OCI-LY7 (cell line): ENCODE measurements around the gene CFAP157.

ENCODE experiments used
- CTCF ChIP-seq: fragments of 200-600 bp; sonication (generic); conservative IDR thresholded peaks from 2 replicates; pipeline ENCODE4 v1.5.1; 2014; ENCODE audit warnings: mild to moderate bottlenecking, antibody characterized with exemption, low read length, moderate library complexity, mixed read lengths
- EZH2phosphoT487 ChIP-seq: fragments of 200-600 bp; sonication (generic); IDR thresholded peaks from 2 replicates; pipeline ENCODE4 v1.6.1; 2018; ENCODE audit warnings: low read depth, borderline replicate concordance, mild to moderate bottlenecking, mixed run types, antibody characterized with exemption, low read length, moderate library complexity, mixed read lengths

GRCh38 chr9:127676638-127677037, 30.1 kb upstream of the CFAP157 start:
- TF ChIP-seq CTCF (no peak), EZH2phosphoT487 (no peak)
